SK-MEL-5 (cell line): ENCODE data around the gene DND1. TPM values are rescaled to one million over a fixed set of nuclear protein-coding genes. Genes with fewer than 3 reads are reported as not detected.
"Not testable (repeated sequence)": the region's sequence is repeated elsewhere in the genome, so short reads cannot be mapped to it uniquely, and the experiment has no call there.

Experiments
- DNase-seq: peaks from one replicate; pipeline ENCODE4 v3.0.0-alpha.2; 2016; ENCODE audit warnings: low read depth, low spot score
- in situ Hi-C: cut with HindIII; loops from 2 replicates; pipeline ENCODE4 v1.10.0; 2016; ENCODE audit warnings: low sequenced_read_pairs, high pct_unique_total_duplicates, low pct_unique_long_range_greater_than_20kb
- polyA plus RNA-seq, 2 experiments: library from polyadenylated mRNA; depleted of rRNA; stranded (reverse); fragments of >200 nt; gene quantifications; 2 replicates each; pipeline ENCODE4 v1.2.3, GENCODE V29; 2015
- total RNA-seq: library from RNA; depleted of rRNA; stranded (reverse); fragments of >200 nt; shearing (Covaris generic); gene quantifications from 2 replicates; pipeline ENCODE4 v1.2.3, GENCODE V29; 2014; rRNA removed

Gene DND1
- 0.26 and 0.75 TPM in 2 replicates for total RNA-seq
- polyA plus RNA-seq (2015; cell fraction: cytosol; rRNA removed): 0.54 and 0.60 TPM in 2 replicates
- 10.8 and 14.6 TPM in 2 replicates for polyA plus RNA-seq (2015; cell fraction: nucleus; rRNA removed)

- no peak for DNase-seq
- in situ Hi-C loops: no loop called here
Measured at GRCh38 chr5:140673187-140673976, at the start of gene DND1. Gene DND1 (minus strand): TSS chr5:140673576. CDS start chr5:140673542, 34 bp downstream.

- in situ Hi-C loops: not testable (repeated sequence)
Measured at GRCh38 chr5:140721395-140721794, 48.0 kb upstream of the DND1 start.

GRCh38 chr5:140720738-140721137 lies 47.4 kb upstream of the DND1 start:
- DNase-seq: peak; percentile 17
- in situ Hi-C loops: not testable (repeated sequence)

More at GRCh38 chr5:140721395-140721794, 48.0 kb upstream of the DND1 start:
- DNase-seq: not testable (repeated sequence)

- DNase-seq: no peak
- in situ Hi-C loops: no loop called here
Measured at GRCh38 chr5:140718266-140718592, 44.9 kb upstream of the DND1 start.

- in situ Hi-C loops, DNase-seq: not testable (repeated sequence)
Measured at GRCh38 chr5:140716238-140716637, 42.9 kb upstream of the DND1 start.

GRCh38 chr5:140713562-140714094 lies 40.3 kb upstream of the DND1 start:
- in situ Hi-C loops: no loop called here
- no peak for DNase-seq

GRCh38 chr5:140711794-140712193 lies 38.4 kb upstream of the DND1 start:
- in situ Hi-C loops: no loop called here
- DNase-seq: no peak

- in situ Hi-C loops: no loop called here
Measured at GRCh38 chr5:140710899-140711552, 37.6 kb upstream of the DND1 start.

GRCh38 chr5:140708787-140709186 lies 35.4 kb upstream of the DND1 start:
- DNase-seq, in situ Hi-C loops: not testable (repeated sequence)

More at GRCh38 chr5:140710899-140711552, 37.6 kb upstream of the DND1 start:
- DNase-seq: peak; percentile 97

- no peak for DNase-seq
- in situ Hi-C loops: no loop called here
Measured at GRCh38 chr5:140707812-140708211, 34.4 kb upstream of the DND1 start.

GRCh38 chr5:140700177-140701144 lies 27.1 kb upstream of the DND1 start, which contains the start of gene ZMAT2:
Gene ZMAT2 (plus strand): TSS chr5:140700447. CDS start chr5:140700461, 14 bp downstream.
- DNase-seq: peak; percentile 98
- in situ Hi-C loops: no loop called here

GRCh38 chr5:140696891-140697492 lies 23.6 kb upstream of the DND1 start:
- DNase-seq: no peak
- in situ Hi-C loops: no loop called here

- no peak for DNase-seq
- in situ Hi-C loops: no loop called here
Measured at GRCh38 chr5:140694276-140694675, 20.9 kb upstream of the DND1 start.

GRCh38 chr5:140690941-140691924 lies 17.9 kb upstream of the DND1 start, which contains the start of the genes HARS1 and HARS2:
Gene HARS1 (minus strand): TSS chr5:140691370. CDS start chr5:140691304, 66 bp downstream.
Gene HARS2 (plus strand): TSS chr5:140691455. CDS start chr5:140691649, 194 bp downstream.
- in situ Hi-C loops: no loop called here
- DNase-seq: peak; percentile 95

GRCh38 chr5:140690376-140690932 lies 17.1 kb upstream of the DND1 start:
- in situ Hi-C loops: no loop called here
- no peak for DNase-seq
